ENCODE measurements around the gene CMTM8. TPM values are rescaled to one million over a fixed set of nuclear protein-coding genes. Genes with fewer than 3 reads are reported as not detected.

Gene CMTM8
- total RNA-seq, 6 experiments from 2014 or later: 13.3 to 27.1 (median 20.9) TPM

- Histone ChIP-seq H3K27ac (no peak overlapping the region), H3K4me3 (no peak overlapping the region), H3K36me3 (no peaks in the 10 kb centered on the region), H3K9me3 (no peaks in the 10 kb centered on the region), H3K27me3 (no peaks in the 10 kb centered on the region), H3K4me1 (peaks cover 0 to 3% (median 0%) of the 10 kb centered on the region in 4 donors)
- ATAC-seq: no peak
- intact Hi-C loops (cut with DNase I): no loop called here
- no peak for DNase-seq
- TF ChIP-seq, protein P1, sequence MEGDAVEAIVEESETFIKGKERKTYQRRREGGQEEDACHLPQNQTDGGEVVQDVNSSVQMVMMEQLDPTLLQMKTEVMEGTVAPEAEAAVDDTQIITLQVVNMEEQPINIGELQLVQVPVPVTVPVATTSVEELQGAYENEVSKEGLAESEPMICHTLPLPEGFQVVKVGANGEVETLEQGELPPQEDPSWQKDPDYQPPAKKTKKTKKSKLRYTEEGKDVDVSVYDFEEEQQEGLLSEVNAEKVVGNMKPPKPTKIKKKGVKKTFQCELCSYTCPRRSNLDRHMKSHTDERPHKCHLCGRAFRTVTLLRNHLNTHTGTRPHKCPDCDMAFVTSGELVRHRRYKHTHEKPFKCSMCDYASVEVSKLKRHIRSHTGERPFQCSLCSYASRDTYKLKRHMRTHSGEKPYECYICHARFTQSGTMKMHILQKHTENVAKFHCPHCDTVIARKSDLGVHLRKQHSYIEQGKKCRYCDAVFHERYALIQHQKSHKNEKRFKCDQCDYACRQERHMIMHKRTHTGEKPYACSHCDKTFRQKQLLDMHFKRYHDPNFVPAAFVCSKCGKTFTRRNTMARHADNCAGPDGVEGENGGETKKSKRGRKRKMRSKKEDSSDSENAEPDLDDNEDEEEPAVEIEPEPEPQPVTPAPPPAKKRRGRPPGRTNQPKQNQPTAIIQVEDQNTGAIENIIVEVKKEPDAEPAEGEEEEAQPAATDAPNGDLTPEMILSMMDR (IDR thresholded peaks at IDR 0.05): no peak
- TF ChIP-seq POLR2A (IDR thresholded peaks at IDR 0.05): no peak
- 67% methylated on average over 3 of the region's 3 CpGs for WGBS (ENCODE audit: insufficient coverage, low coverage, low lambda C conversion rate, missing lambda C conversion rate)
Observed at GRCh38 chr3:32261545-32261944, 23.1 kb downstream of the CMTM8 start.

- H3K4me1 ChIP-seq: peaks cover 0 to 3% (median 0%) of the 10 kb centered on the region in 4 donors
- no peaks in the 10 kb centered on the region for H3K9me3 ChIP-seq
- DNase-seq (no peak), ATAC-seq (no peak)
- intact Hi-C loops (cut with DNase I): no loop called here
- H3K4me3 ChIP-seq: no peak overlapping the region
- 73% methylated on average over 2 of the region's 2 CpGs for WGBS (ENCODE audit: insufficient coverage, low coverage, low lambda C conversion rate, missing lambda C conversion rate)
- no peaks in the 10 kb centered on the region for H3K27me3 ChIP-seq
- H3K27ac ChIP-seq: no peak overlapping the region
- TF ChIP-seq, protein P1 (IDR thresholded peaks at IDR 0.05): no peak
- no peak for TF ChIP-seq POLR2A (IDR thresholded peaks at IDR 0.05)
- H3K36me3 ChIP-seq: no peaks in the 10 kb centered on the region
Observed at GRCh38 chr3:32262201-32262600, 23.7 kb downstream of the CMTM8 start.

GRCh38 chr3:32274306-32274705, 35.8 kb downstream of the CMTM8 start:
- Histone ChIP-seq H3K4me1 (peaks cover 0 to 11% (median 0%) of the 10 kb centered on the region in 4 donors), H3K27me3 (no peaks in the 10 kb centered on the region), H3K9me3 (no peaks in the 10 kb centered on the region), H3K36me3 (no peaks in the 10 kb centered on the region), H3K4me3 (no peak overlapping the region), H3K27ac (no peak overlapping the region)
- DNase-seq (no peak), ATAC-seq (no peak)
- TF ChIP-seq, protein P1 (IDR thresholded peaks at IDR 0.05): no peak
- TF ChIP-seq POLR2A (IDR thresholded peaks at IDR 0.05): no peak
- 89% methylated on average over 1 of the region's 1 CpG for WGBS (ENCODE audit: insufficient coverage, low coverage, low lambda C conversion rate, missing lambda C conversion rate)
- intact Hi-C loops (cut with DNase I): no loop called here

DNA sequence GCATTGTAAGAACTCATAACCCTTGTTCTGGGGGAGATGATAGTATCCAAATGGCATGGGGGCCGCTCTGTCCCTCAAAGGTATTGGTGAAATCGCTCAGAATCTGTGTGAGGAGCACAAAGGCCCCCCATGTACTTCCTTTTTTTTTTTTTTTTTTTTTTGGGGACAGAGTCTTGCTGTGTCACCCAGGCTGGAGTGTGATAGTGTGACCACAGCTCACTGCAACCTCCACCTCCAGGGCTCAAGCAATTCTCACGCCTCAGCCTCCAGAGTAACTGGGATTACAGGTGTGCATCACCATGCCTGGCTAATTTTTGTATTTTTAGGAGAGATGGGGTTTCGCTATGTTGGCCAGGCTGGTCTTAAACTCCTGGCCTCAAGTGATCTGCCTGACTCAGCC, 37.0 kb downstream of the CMTM8 start:
- Histone ChIP-seq H3K36me3 (no peaks in the 10 kb centered on the region), H3K27ac (no peak overlapping the region), H3K9me3 (no peaks in the 10 kb centered on the region), H3K4me1 (peaks cover 0 to 11% (median 0%) of the 10 kb centered on the region in 4 donors), H3K4me3 (no peak overlapping the region), H3K27me3 (no peaks in the 10 kb centered on the region)
- intact Hi-C loops (cut with DNase I): no loop called here
- no peak for DNase-seq
- no peak for TF ChIP-seq POLR2A (IDR thresholded peaks at IDR 0.05)
- TF ChIP-seq, protein P1 (IDR thresholded peaks at IDR 0.05): no peak
- ATAC-seq: no peak
- WGBS (ENCODE audit: insufficient coverage, low coverage, low lambda C conversion rate, missing lambda C conversion rate): 100% methylated on average over 1 of the region's 4 CpGs

Measured in right lobe of liver (tissue), 6 donors.